ENCODE data around the gene TRA2A. TPM values are rescaled to one million over a fixed set of nuclear protein-coding genes. Genes with fewer than 3 reads are reported as not detected.
"Not testable (repeated sequence)": the region's sequence is repeated elsewhere in the genome, so short reads cannot be mapped to it uniquely, and the experiment has no call there.

Gene TRA2A
- total RNA-seq, 1 experiment from 2014 or later: 27.6 TPM

DNA sequence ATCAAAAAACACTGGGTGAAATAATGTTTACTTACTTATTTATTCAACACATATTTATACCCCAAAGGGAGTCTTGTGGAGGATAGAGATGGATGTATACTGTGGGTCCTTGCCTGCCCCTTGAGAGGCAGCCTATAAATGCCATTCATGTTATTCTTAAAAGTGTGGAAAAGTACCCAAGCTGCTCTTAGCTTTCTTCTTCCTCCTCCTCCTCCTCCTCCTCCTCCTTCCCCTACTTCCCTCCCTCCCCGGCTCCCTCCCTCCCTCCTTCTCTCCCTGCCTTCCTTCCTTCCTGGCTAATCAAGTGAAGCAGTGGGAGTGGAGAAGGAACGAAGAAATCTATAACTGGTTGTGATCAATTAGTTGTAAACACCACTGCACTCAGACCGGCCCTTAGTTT is 40.3 kb downstream of the TRA2A start:
- Histone ChIP-seq H3K27me3 (ENCODE audit: low read length) (no peaks in the 10 kb centered on the region), H3K27ac (ENCODE audit: low read length) (no peak overlapping the region), H3K4me2 (ENCODE audit: low read length) (no peak overlapping the region), H4K20me1 (ENCODE audit: low read length) (no peaks in the 10 kb centered on the region), H3K4me1 (ENCODE audit: insufficient read depth, low read length) (no peaks in the 10 kb centered on the region), H3K9me2 (replicated peaks; ENCODE audit: low read length) (no peaks in the 10 kb centered on the region), H3K79me2 (ENCODE audit: low read length) (no peaks in the 10 kb centered on the region), H3K36me3 (ENCODE audit: low read depth, low read length) (no peaks in the 10 kb centered on the region), H3F3A (ENCODE audit: low read length, unreplicated experiment) (no peaks in the 10 kb centered on the region), H3K4me3 (ENCODE audit: low read length) (no peak overlapping the region), H3K9ac (ENCODE audit: low read length) (no peak overlapping the region), H3K9me3 (ENCODE audit: low read length) (no peaks in the 10 kb centered on the region), H2AFZ (ENCODE audit: low read length) (no peak overlapping the region)
- intact Hi-C loops (cut with micrococcal nuclease): no loop called here
- ChIA-PET CTCF (no interaction called here), POLR2A (ENCODE audit: unreplicated experiment) (no interaction called here)
- TF ChIP-seq, protein P1, sequence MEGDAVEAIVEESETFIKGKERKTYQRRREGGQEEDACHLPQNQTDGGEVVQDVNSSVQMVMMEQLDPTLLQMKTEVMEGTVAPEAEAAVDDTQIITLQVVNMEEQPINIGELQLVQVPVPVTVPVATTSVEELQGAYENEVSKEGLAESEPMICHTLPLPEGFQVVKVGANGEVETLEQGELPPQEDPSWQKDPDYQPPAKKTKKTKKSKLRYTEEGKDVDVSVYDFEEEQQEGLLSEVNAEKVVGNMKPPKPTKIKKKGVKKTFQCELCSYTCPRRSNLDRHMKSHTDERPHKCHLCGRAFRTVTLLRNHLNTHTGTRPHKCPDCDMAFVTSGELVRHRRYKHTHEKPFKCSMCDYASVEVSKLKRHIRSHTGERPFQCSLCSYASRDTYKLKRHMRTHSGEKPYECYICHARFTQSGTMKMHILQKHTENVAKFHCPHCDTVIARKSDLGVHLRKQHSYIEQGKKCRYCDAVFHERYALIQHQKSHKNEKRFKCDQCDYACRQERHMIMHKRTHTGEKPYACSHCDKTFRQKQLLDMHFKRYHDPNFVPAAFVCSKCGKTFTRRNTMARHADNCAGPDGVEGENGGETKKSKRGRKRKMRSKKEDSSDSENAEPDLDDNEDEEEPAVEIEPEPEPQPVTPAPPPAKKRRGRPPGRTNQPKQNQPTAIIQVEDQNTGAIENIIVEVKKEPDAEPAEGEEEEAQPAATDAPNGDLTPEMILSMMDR (conservative IDR thresholded peaks at IDR 0.05; ENCODE audit: low read depth, low read length): no peak
- TF ChIP-seq EZH2 (IDR thresholded peaks at IDR 0.05; ENCODE audit: low read length, unreplicated experiment) (no peak), EZH2phosphoT487 (IDR thresholded peaks at IDR 0.05; ENCODE audit: borderline replicate concordance, low read length) (no peak)
- DNase-seq (no peak), ATAC-seq (no peak)
- no TSS peak for BruUV-seq (replicated peaks)

DNA sequence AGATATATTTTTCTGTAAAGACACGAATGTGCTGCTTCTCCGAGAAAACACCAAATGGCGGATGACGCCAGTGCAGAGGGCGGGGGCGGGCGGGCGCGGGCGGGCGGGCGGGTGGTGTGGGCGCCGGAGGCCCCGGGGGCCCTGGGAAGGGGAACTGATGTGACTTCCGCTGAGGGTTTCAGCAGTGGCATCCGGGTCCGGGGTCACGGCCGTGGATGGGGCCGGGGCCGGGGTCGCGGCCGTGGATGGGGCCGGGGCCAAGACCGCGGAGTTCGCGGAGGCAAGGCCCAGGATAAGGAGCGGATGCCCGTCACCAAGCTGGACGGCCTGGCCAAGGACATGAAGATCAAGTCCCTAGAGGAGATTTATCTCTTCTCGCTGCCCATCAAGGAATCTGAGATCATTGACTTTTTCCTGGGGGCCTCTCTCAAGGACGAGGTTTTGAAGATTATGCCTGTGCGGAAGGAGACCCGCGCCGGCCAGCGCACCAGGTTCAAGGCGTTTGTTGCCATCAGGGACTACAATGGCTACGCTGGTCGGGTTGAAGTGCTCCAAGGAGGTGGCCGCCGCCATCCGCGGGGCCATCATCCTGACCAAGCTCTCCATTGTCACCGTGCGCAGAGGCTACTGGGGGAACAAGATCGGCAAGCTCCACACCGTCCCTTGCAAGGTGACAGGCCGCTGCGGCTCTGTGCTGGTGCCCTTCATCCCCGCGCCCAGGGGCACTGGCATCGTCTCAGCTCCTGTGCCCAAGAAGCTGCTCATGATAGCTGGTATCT is 41.2 kb downstream of the TRA2A start:
- ChIA-PET CTCF (interaction anchor here (0.6 kb wide), 1 partner anchor 588 kb away, joined by 8 read pairs; no protein-coding TSS in a partner anchor), POLR2A (ENCODE audit: unreplicated experiment) (interaction anchor here (0.6 kb wide), 1 partner anchor 13 kb away, joined by 3 read pairs; no protein-coding TSS in a partner anchor)
- intact Hi-C loops (cut with micrococcal nuclease): no loop called here
- Histone ChIP-seq H2AFZ (ENCODE audit: low read length) (no peak overlapping the region), H3K9me3 (ENCODE audit: low read length) (no peaks in the 10 kb centered on the region), H3K9ac (ENCODE audit: low read length) (no peak overlapping the region), H3K4me1 (ENCODE audit: insufficient read depth, low read length) (no peaks in the 10 kb centered on the region), H4K20me1 (ENCODE audit: low read length) (no peaks in the 10 kb centered on the region), H3K79me2 (ENCODE audit: low read length) (no peaks in the 10 kb centered on the region), H3K27me3 (ENCODE audit: low read length) (no peaks in the 10 kb centered on the region), H3K9me2 (replicated peaks; ENCODE audit: low read length) (no peaks in the 10 kb centered on the region), H3K4me2 (ENCODE audit: low read length) (no peak overlapping the region), H3K36me3 (ENCODE audit: low read depth, low read length) (no peaks in the 10 kb centered on the region), H3K4me3 (ENCODE audit: low read length) (no peak overlapping the region), H3F3A (ENCODE audit: low read length, unreplicated experiment) (no peaks in the 10 kb centered on the region), H3K27ac (ENCODE audit: low read length) (no peak overlapping the region)
- DNase-seq (no peak), ATAC-seq (no peak)
- BruUV-seq (replicated peaks): no TSS peak
- TF ChIP-seq EZH2 (IDR thresholded peaks at IDR 0.05; ENCODE audit: low read length, unreplicated experiment) (no peak), EZH2phosphoT487 (IDR thresholded peaks at IDR 0.05; ENCODE audit: borderline replicate concordance, low read length) (no peak)
- TF ChIP-seq, protein P1 (conservative IDR thresholded peaks at IDR 0.05; ENCODE audit: low read depth, low read length): no peak

DNA sequence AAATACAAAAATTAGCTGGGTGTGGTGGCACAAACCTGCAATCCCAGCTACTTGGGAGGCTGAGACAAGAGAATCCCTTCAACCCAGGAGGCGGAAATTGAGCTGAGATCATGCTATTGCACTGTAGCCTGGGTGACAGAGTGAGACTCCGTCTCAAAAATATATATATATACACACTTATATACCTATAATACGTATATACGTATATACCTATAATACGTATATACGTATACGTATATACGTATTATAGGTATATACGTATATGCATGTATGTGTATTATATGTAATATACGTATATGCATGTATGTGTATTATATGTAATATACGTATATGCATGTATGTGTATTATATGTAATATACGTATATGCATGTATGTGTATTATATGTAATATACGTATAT is 43.1 kb downstream of the TRA2A start:
- H3F3A ChIP-seq (ENCODE audit: low read length, unreplicated experiment); ATAC-seq; H3K9me3 ChIP-seq (ENCODE audit: low read length); H3K27me3 ChIP-seq (ENCODE audit: low read length); H3K4me3 ChIP-seq (ENCODE audit: low read length); H3K27ac ChIP-seq (ENCODE audit: low read length); H4K20me1 ChIP-seq (ENCODE audit: low read length); DNase-seq; BruUV-seq (replicated peaks); H2AFZ ChIP-seq (ENCODE audit: low read length); H3K4me2 ChIP-seq (ENCODE audit: low read length); H3K9me2 ChIP-seq (replicated peaks; ENCODE audit: low read length); H3K9ac ChIP-seq (ENCODE audit: low read length); CTCF ChIA-PET; H3K4me1 ChIP-seq (ENCODE audit: insufficient read depth, low read length); H3K79me2 ChIP-seq (ENCODE audit: low read length); POLR2A ChIA-PET (ENCODE audit: unreplicated experiment); H3K36me3 ChIP-seq (ENCODE audit: low read depth, low read length); intact Hi-C loops (cut with micrococcal nuclease): not testable (repeated sequence)
